Epithelial cell of esophagus (primary cell): ENCODE measurements around the gene KCND3.

Experiments
- DNase-seq: peaks from one replicate; pipeline ENCODE4 v3.0.0; 2010; ENCODE audit warnings: low read depth
- H3K4me3 ChIP-seq: 2 replicates; pipeline ENCODE4 v1.5.1; 2011; ENCODE audit warnings: mild to moderate bottlenecking, low read length, control low read depth
- CTCF ChIP-seq: IDR thresholded peaks from 2 replicates; pipeline ENCODE4 v1.5.1; 2011; ENCODE audit warnings: low read depth, mild to moderate bottlenecking, low read length, control low read depth, inconsistent platforms; ENCODE audit not compliant: insufficient read depth; ENCODE audit errors: missing control alignments

KCND3 gene

GRCh38 chr1:111952125-111952657, 37.3 kb downstream of the KCND3 start:
- no peak for TF ChIP-seq CTCF
- peak; percentile 88 for DNase-seq
- no peak overlapping the region for H3K4me3 ChIP-seq

GRCh38 chr1:111948209-111949171, 41.0 kb downstream of the KCND3 start:
- DNase-seq, result peak; percentile 89
- TF ChIP-seq CTCF, result no peak
- H3K4me3 ChIP-seq, result no peak overlapping the region

- no peak for TF ChIP-seq CTCF
- no peak for DNase-seq
- H3K4me3 ChIP-seq, result no peak overlapping the region
These were observed 45.4 kb downstream of the KCND3 start for GRCh38 chr1:111943846-111944749.

- no peak for DNase-seq
- no peak for TF ChIP-seq CTCF
- no peak overlapping the region for H3K4me3 ChIP-seq
These were observed 46.4 kb downstream of the KCND3 start for GRCh38 chr1:111943066-111943465.

- no peak overlapping the region for H3K4me3 ChIP-seq
- TF ChIP-seq CTCF, result no peak
- no peak for DNase-seq
These were observed 50.9 kb downstream of the KCND3 start for GRCh38 chr1:111938536-111938935.

- no peak overlapping the region for H3K4me3 ChIP-seq
- DNase-seq, result peak; percentile 74
- no peak for TF ChIP-seq CTCF
These were observed 51.3 kb downstream of the KCND3 start for GRCh38 chr1:111938123-111938522.
